ENCODE measurements around the gene VEGFD.

DNA sequence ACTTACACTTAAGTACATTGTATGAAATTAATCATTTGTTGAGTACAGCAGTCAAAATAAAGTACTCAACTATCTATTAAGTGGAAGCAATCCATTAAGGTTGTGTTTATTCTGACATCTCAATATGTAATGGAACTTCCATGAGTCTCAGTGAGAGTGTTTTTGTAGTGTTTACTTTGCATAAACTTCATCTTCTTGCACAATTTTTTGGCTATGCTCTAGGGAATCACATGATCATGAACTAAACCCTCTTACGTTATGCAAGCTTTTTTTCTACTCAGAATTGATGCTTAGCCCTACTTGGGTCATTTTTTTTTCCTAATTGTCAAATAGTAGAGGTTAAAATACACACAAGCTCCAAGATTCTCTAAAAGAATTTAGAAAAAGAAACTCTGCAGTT is 27.8 kb downstream of the VEGFD start:
- TF ChIP-seq POLR2A (IDR thresholded peaks at IDR 0.05) (no peak), POLR2AphosphoS5 (IDR thresholded peaks at IDR 0.05) (no peak)
- TF ChIP-seq, protein P1, sequence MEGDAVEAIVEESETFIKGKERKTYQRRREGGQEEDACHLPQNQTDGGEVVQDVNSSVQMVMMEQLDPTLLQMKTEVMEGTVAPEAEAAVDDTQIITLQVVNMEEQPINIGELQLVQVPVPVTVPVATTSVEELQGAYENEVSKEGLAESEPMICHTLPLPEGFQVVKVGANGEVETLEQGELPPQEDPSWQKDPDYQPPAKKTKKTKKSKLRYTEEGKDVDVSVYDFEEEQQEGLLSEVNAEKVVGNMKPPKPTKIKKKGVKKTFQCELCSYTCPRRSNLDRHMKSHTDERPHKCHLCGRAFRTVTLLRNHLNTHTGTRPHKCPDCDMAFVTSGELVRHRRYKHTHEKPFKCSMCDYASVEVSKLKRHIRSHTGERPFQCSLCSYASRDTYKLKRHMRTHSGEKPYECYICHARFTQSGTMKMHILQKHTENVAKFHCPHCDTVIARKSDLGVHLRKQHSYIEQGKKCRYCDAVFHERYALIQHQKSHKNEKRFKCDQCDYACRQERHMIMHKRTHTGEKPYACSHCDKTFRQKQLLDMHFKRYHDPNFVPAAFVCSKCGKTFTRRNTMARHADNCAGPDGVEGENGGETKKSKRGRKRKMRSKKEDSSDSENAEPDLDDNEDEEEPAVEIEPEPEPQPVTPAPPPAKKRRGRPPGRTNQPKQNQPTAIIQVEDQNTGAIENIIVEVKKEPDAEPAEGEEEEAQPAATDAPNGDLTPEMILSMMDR (IDR thresholded peaks at IDR 0.05), result no peak

All from prostate gland (tissue), 2 donors.